LNCAP (cell line): Measurements from ENCODE around the gene KDM6A.

Experiments
- CTCF ChIP-seq: fragments of 450-650 bp; IDR thresholded peaks from 2 replicates; pipeline ENCODE4 v1.5.1; 2017; ENCODE audit warnings: mild to moderate bottlenecking

KDM6A gene

GRCh38 chrX:44922980-44923379, 50.0 kb downstream of the KDM6A start:
- TF ChIP-seq CTCF = no peak

- TF ChIP-seq CTCF = no peak
These were observed 54.4 kb downstream of the KDM6A start for GRCh38 chrX:44927398-44927797.

GRCh38 chrX:44931441-44931973, 58.5 kb downstream of the KDM6A start:
- no peak for TF ChIP-seq CTCF

- no peak for TF ChIP-seq CTCF
These were observed 62.2 kb downstream of the KDM6A start for GRCh38 chrX:44935172-44935571.

- TF ChIP-seq CTCF = no peak
These were observed 62.7 kb downstream of the KDM6A start for GRCh38 chrX:44935640-44936039.

- no peak for TF ChIP-seq CTCF
These were observed 64.6 kb downstream of the KDM6A start for GRCh38 chrX:44937606-44938005.

- TF ChIP-seq CTCF = no peak
These were observed 65.1 kb downstream of the KDM6A start for GRCh38 chrX:44938111-44938510.

- TF ChIP-seq CTCF = no peak
These were observed 70.0 kb downstream of the KDM6A start for GRCh38 chrX:44943007-44943406.
